Measurements from ENCODE around the gene MRPS5. TPM values are rescaled to one million over a fixed set of nuclear protein-coding genes. Genes with fewer than 3 reads are reported as not detected.
"Not testable (repeated sequence)": the region's sequence is repeated elsewhere in the genome, so short reads cannot be mapped to it uniquely, and the experiment has no call there.

MRPS5 gene
- total RNA-seq, 1 donor from 2014 or later = 51.9 TPM

DNA sequence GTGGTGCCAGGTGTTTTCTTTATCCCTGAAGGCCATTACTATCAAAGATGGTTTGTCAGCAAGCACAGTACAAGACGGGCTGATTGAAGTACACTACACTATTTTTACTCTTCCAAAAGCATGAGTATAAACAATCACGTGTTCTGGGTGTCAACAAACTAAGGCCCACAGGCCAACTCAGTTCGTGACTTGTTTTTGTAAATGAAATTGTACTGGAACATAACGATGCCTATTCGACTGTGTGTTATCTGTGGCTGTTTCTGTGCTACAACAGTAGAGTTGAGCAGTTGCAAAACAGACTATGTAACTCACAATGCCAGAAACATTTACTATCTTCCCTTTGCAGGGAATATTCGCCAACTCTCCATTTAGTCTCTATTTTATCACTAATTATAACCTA is 12.3 kb downstream of the MRPS5 start:
- Histone ChIP-seq H3K36me3 (peaks cover 100% of the 10 kb centered on the region), H3K27me3 (ENCODE audit: low read depth) (no peaks in the 10 kb centered on the region), H3K4me3 (no peak overlapping the region), H3K27ac (no peak overlapping the region), H3K4me1 (no peaks in the 10 kb centered on the region), H3K9me3 (no peaks in the 10 kb centered on the region)
- ATAC-seq (no peak), DNase-seq (no peak)
- intact Hi-C loops (cut with DNase I) = no loop called here
- TF ChIP-seq, protein P1, sequence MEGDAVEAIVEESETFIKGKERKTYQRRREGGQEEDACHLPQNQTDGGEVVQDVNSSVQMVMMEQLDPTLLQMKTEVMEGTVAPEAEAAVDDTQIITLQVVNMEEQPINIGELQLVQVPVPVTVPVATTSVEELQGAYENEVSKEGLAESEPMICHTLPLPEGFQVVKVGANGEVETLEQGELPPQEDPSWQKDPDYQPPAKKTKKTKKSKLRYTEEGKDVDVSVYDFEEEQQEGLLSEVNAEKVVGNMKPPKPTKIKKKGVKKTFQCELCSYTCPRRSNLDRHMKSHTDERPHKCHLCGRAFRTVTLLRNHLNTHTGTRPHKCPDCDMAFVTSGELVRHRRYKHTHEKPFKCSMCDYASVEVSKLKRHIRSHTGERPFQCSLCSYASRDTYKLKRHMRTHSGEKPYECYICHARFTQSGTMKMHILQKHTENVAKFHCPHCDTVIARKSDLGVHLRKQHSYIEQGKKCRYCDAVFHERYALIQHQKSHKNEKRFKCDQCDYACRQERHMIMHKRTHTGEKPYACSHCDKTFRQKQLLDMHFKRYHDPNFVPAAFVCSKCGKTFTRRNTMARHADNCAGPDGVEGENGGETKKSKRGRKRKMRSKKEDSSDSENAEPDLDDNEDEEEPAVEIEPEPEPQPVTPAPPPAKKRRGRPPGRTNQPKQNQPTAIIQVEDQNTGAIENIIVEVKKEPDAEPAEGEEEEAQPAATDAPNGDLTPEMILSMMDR (IDR thresholded peaks at IDR 0.05) = no peak

DNA sequence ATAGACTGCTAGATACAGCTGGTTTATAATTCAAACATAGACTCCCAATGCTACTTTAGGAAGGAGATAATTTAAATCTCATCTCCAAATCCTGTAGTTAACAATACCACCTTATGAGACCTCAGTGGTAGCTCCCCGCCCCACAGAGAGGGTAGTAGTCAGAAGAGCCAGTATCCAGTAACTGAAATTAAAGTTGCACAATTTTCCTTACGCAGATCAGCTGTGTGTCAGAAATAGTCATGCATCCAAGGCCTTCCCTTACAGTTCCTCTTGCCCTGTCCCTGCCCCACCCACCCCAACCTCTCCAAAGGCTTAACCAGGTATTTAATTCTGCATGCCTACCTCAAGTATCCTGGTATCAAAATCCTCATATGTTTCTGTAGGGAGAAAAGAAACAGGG is 15.5 kb downstream of the MRPS5 start:
- H3K27ac ChIP-seq = no peak overlapping the region
- no peaks in the 10 kb centered on the region for H3K9me3 ChIP-seq
- H3K36me3 ChIP-seq = peaks cover 100% of the 10 kb centered on the region
- DNase-seq = no peak
- TF ChIP-seq, protein P1 (IDR thresholded peaks at IDR 0.05) = no peak
- no peak for ATAC-seq
- no peak overlapping the region for H3K4me3 ChIP-seq
- H3K27me3 ChIP-seq (ENCODE audit: low read depth) = no peaks in the 10 kb centered on the region
- no peaks in the 10 kb centered on the region for H3K4me1 ChIP-seq
- intact Hi-C loops (cut with DNase I) = no loop called here

DNA sequence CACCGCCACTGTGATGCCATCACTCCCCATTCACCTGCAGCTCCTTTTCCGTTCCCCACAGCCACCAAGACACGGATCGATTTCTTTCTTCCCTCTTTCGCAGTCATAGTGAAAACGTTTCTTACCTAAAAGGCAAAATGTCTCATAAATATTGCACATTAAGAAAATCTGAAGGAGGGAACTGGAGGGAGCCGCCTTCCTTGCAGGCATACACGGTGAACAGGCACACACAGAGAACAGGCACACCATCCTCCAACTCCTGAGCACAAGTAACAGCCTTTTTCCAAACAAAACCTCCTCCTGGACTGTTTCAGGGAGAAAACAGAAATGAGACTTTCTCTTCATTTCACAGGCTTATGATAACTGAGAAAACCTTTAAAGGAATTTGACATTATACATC is 17.0 kb downstream of the MRPS5 start:
- intact Hi-C loops (cut with DNase I) = no loop called here
- no peak for DNase-seq
- Histone ChIP-seq H3K36me3 (peaks cover 100% of the 10 kb centered on the region), H3K9me3 (no peaks in the 10 kb centered on the region), H3K27me3 (ENCODE audit: low read depth) (no peaks in the 10 kb centered on the region), H3K4me3 (no peak overlapping the region), H3K27ac (no peak overlapping the region), H3K4me1 (no peaks in the 10 kb centered on the region)
- ATAC-seq = no peak
- TF ChIP-seq, protein P1 (IDR thresholded peaks at IDR 0.05) = no peak

DNA sequence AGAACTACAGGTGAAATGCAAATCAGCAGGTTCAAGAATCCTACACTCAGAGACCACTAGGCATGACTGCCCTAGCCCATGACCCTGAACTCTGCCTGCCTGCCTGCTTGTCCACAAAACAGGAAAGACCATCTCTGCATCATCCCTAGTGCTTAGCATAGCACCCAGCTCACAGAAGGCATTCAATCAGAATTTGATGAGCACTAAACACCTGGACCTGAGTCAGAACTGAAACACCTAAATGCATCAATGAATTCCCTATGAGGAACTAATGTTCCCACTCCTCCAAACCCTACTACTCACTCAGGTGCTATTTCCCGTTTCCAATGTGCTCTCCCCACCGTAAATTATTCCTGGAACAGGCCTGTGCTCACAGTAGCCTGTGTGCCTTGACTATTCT is 21.7 kb downstream of the MRPS5 start:
- H3K36me3 ChIP-seq = peaks cover 73% of the 10 kb centered on the region
- H3K4me3 ChIP-seq = no peak overlapping the region
- H3K4me1 ChIP-seq = no peaks in the 10 kb centered on the region
- no peak overlapping the region for H3K27ac ChIP-seq
- no peaks in the 10 kb centered on the region for H3K9me3 ChIP-seq
- TF ChIP-seq, protein P1 (IDR thresholded peaks at IDR 0.05) = no peak
- no peaks in the 10 kb centered on the region for H3K27me3 ChIP-seq (ENCODE audit: low read depth)
- no peak for ATAC-seq
- DNase-seq = no peak
- intact Hi-C loops (cut with DNase I) = no loop called here

DNA sequence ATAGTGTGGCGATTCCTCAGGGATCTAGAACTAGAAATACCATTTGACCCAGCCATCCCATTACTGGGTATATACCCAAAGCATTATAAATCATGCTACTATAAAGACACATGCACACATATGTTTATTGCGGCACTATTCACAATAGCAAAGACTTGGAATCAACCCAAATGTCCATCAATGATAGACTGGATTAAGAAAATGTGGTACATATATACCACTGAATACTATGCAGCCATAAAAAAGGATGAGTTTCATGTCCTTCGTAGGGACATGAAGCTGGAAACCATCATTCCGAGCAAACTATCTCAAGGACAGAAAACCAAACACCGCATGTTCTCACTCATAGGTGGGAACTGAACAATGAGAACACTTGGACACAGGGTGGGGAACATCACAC is 23.3 kb downstream of the MRPS5 start:
- H3K36me3 ChIP-seq = peaks cover 69% of the 10 kb centered on the region
- H3K27ac ChIP-seq; DNase-seq; ATAC-seq; H3K27me3 ChIP-seq (ENCODE audit: low read depth); H3K9me3 ChIP-seq; H3K4me1 ChIP-seq; intact Hi-C loops (cut with DNase I); H3K4me3 ChIP-seq: not testable (repeated sequence)

DNA sequence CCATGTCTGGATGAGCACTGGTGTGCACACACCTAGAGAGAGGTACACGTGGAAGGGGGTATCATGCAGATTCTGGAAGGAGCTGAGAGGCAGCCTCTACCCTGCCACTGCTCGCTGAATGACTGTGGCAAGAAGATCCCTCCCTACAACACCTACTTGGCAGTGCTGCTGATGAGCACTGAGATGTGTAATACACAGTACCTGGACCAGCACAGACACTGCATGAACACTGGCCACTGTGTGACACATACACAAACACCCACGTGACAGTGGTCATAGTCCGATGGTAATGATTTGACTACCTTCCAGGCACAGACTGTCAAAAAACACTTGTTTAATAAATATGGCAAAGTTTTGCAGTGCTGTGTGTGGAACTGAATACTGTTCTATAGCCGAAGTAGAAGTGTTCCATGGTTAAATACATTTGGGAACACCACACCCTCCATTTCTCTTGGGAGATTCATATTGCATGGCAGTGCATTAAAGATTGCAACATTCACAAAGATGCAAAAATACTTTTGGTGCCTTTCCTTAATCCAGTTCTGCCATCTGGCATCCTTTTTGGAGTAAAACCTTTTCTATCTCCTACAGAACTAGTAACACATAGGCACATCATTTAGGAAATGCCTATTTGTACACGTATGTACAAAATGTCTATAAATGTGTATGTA is 29.6 kb downstream of the MRPS5 start:
- ATAC-seq (no peak), DNase-seq (no peak)
- intact Hi-C loops (cut with DNase I) = no loop called here
- Histone ChIP-seq H3K9me3 (no peaks in the 10 kb centered on the region), H3K27ac (no peak overlapping the region), H3K4me3 (no peak overlapping the region), H3K36me3 (peaks cover 67% of the 10 kb centered on the region), H3K4me1 (no peaks in the 10 kb centered on the region), H3K27me3 (ENCODE audit: low read depth) (no peaks in the 10 kb centered on the region)
- TF ChIP-seq, protein P1 (IDR thresholded peaks at IDR 0.05) = no peak

All from lower lobe of right lung (tissue), 2 donors.